ENCODE data around the gene SNX30.

- TF ChIP-seq CTCF (IDR thresholded peaks at IDR 0.05) (no peak), EP300 (IDR thresholded peaks at IDR 0.05; ENCODE audit: borderline replicate concordance in 1 of 2, low read depth in 1 of 2, low read length in 1 of 2) (no peak), GABPA (IDR thresholded peaks at IDR 0.05; ENCODE audit: low read depth) (no peak), POLR2AphosphoS5 (IDR thresholded peaks at IDR 0.05; ENCODE audit: low read depth, low read length) (no peak), CHD2 (IDR thresholded peaks at IDR 0.05; ENCODE audit: low read length, partially characterized antibody) (no peak), TAF1 (IDR thresholded peaks at IDR 0.05; ENCODE audit: borderline replicate concordance, low read depth, low read length) (no peak), NFIC (IDR thresholded peaks at IDR 0.05; ENCODE audit: borderline replicate concordance) (no peak), TCF12 (IDR thresholded peaks at IDR 0.05) (no peak), RAD21 (IDR thresholded peaks at IDR 0.05; ENCODE audit: low read length) (no peak), ELF1 (IDR thresholded peaks at IDR 0.05) (no peak), SMC3 (IDR thresholded peaks at IDR 0.05; ENCODE audit: low read depth, low read length) (no peak)
- TF ChIP-seq, protein P1, sequence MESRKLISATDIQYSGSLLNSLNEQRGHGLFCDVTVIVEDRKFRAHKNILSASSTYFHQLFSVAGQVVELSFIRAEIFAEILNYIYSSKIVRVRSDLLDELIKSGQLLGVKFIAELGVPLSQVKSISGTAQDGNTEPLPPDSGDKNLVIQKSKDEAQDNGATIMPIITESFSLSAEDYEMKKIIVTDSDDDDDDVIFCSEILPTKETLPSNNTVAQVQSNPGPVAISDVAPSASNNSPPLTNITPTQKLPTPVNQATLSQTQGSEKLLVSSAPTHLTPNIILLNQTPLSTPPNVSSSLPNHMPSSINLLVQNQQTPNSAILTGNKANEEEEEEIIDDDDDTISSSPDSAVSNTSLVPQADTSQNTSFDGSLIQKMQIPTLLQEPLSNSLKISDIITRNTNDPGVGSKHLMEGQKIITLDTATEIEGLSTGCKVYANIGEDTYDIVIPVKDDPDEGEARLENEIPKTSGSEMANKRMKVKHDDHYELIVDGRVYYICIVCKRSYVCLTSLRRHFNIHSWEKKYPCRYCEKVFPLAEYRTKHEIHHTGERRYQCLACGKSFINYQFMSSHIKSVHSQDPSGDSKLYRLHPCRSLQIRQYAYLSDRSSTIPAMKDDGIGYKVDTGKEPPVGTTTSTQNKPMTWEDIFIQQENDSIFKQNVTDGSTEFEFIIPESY (IDR thresholded peaks at IDR 0.05; ENCODE audit: borderline replicate concordance, low read depth): no peak
- TF ChIP-seq, protein P2, sequence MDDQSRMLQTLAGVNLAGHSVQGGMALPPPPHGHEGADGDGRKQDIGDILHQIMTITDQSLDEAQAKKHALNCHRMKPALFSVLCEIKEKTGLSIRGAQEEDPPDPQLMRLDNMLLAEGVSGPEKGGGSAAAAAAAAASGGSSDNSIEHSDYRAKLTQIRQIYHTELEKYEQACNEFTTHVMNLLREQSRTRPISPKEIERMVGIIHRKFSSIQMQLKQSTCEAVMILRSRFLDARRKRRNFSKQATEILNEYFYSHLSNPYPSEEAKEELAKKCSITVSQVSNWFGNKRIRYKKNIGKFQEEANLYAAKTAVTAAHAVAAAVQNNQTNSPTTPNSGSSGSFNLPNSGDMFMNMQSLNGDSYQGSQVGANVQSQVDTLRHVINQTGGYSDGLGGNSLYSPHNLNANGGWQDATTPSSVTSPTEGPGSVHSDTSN (IDR thresholded peaks at IDR 0.05): no peak
- TF ChIP-seq, protein P3, sequence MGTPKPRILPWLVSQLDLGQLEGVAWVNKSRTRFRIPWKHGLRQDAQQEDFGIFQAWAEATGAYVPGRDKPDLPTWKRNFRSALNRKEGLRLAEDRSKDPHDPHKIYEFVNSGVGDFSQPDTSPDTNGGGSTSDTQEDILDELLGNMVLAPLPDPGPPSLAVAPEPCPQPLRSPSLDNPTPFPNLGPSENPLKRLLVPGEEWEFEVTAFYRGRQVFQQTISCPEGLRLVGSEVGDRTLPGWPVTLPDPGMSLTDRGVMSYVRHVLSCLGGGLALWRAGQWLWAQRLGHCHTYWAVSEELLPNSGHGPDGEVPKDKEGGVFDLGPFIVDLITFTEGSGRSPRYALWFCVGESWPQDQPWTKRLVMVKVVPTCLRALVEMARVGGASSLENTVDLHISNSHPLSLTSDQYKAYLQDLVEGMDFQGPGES (IDR thresholded peaks at IDR 0.05; ENCODE audit: low read depth, low read length): no peak
Observed at GRCh38 chr9:112771359-112772214, 21.0 kb downstream of the SNX30 start.

Data from SK-N-SH (cell line).